Mesenchymal stem cell (in vitro differentiated cells and primary cell): ENCODE measurements around the gene RBM10.

Source experiments
- DNase-seq: peaks from one replicate; pipeline ENCODE4 v3.0.0-alpha.2; 2013
- H2AFZ ChIP-seq: one replicate; pipeline ENCODE4 v1.6.1; 2013; ENCODE audit warnings: low read depth, mild to moderate bottlenecking, control low read depth, inconsistent platforms, low read length, moderate library complexity
- H2AK5ac ChIP-seq: 2 replicates; pipeline ENCODE4 v1.6.1; 2013; ENCODE audit warnings: low read length, moderate library complexity, mild to moderate bottlenecking, inconsistent platforms; ENCODE audit not compliant: severe bottlenecking
- H2BK120ac ChIP-seq: one replicate; pipeline ENCODE4 v1.6.1; 2013; ENCODE audit warnings: low read depth, mild to moderate bottlenecking, inconsistent platforms, low read length, moderate library complexity
- H2BK12ac ChIP-seq, 2 experiments: one replicate each; pipeline ENCODE4 v1.6.1; 2013; ENCODE audit warnings: inconsistent platforms in 2 of 2, low read length in 2 of 2, mild to moderate bottlenecking in 2 of 2, moderate library complexity in 2 of 2, control low read depth in 1 of 2
- H2BK15ac ChIP-seq: one replicate; pipeline ENCODE4 v1.6.1; 2013; ENCODE audit warnings: mild to moderate bottlenecking, low read depth, inconsistent platforms; ENCODE audit not compliant: poor library complexity, severe bottlenecking
- H2BK5ac ChIP-seq: 2 replicates; pipeline ENCODE4 v1.6.1; 2013; ENCODE audit warnings: low read depth, mild to moderate bottlenecking, low read length, control low read depth, inconsistent platforms; ENCODE audit not compliant: poor library complexity, severe bottlenecking
- H3K14ac ChIP-seq, 2 experiments: one replicate each; pipeline ENCODE4 v1.6.1; 2013; ENCODE audit warnings: inconsistent platforms in 2 of 2, low read length in 2 of 2, control low read depth in 1 of 2, mild to moderate bottlenecking in 1 of 2, moderate library complexity in 1 of 2
- H3K18ac ChIP-seq, 2 experiments: one replicate each; pipeline ENCODE4 v1.6.1; 2013; ENCODE audit warnings: inconsistent platforms in 2 of 2, low read length in 2 of 2, control low read depth in 1 of 2, low read depth in 1 of 2, mild to moderate bottlenecking in 1 of 2
- H3K23ac ChIP-seq, 2 experiments: one replicate each; pipeline ENCODE4 v1.6.1; 2013; ENCODE audit warnings: inconsistent platforms in 2 of 2, low read length in 2 of 2, mild to moderate bottlenecking in 2 of 2, moderate library complexity in 2 of 2, control low read depth in 1 of 2
- H3K27ac ChIP-seq: 2 replicates; pipeline ENCODE4 v1.5.1; 2013; ENCODE audit warnings: mild to moderate bottlenecking, moderate library complexity, low read length, control low read depth, inconsistent platforms; ENCODE audit not compliant: poor library complexity, severe bottlenecking
- H3K27me3 ChIP-seq, 2 experiments: 2 replicates each; pipeline versions ENCODE4 v1.6.1 to v1.7.0; 2013; ENCODE audit warnings: low read length in 2 of 2, mild to moderate bottlenecking in 2 of 2, moderate library complexity in 2 of 2, control low read depth in 1 of 2, inconsistent platforms in 1 of 2; ENCODE audit not compliant: control insufficient read depth in 1 of 2, insufficient read depth in 1 of 2
- H3K36me3 ChIP-seq, 2 experiments: 2 replicates each; pipeline versions ENCODE4 v1.6.1 to v1.7.0; 2013; ENCODE audit warnings: low read length in 2 of 2, control low read depth in 1 of 2, inconsistent platforms in 1 of 2, low read depth in 1 of 2, mild to moderate bottlenecking in 1 of 2; ENCODE audit not compliant: insufficient read depth in 2 of 2, control insufficient read depth in 1 of 2
- H3K4ac ChIP-seq, 2 experiments: one replicate each; pipeline ENCODE4 v1.6.1; 2013; ENCODE audit warnings: inconsistent platforms in 2 of 2, low read length in 2 of 2, mild to moderate bottlenecking in 2 of 2, moderate library complexity in 2 of 2, control low read depth in 1 of 2, low read depth in 1 of 2
- H3K4me1 ChIP-seq: 2 replicates; pipeline ENCODE4 v1.6.1; 2013; ENCODE audit warnings: low read depth, low read length, control low read depth; ENCODE audit not compliant: control insufficient read depth, insufficient read depth
- H3K4me2 ChIP-seq: 2 replicates; pipeline ENCODE4 v1.6.1; 2013; ENCODE audit warnings: low read length, mild to moderate bottlenecking, inconsistent platforms; ENCODE audit not compliant: poor library complexity, severe bottlenecking
- H3K4me3 ChIP-seq, 2 experiments: 2 replicates each; pipeline versions ENCODE4 v1.5.1 to v1.7.0; 2013; ENCODE audit warnings: low read length in 2 of 2, mild to moderate bottlenecking in 2 of 2, control low read depth in 1 of 2, low read depth in 1 of 2; ENCODE audit not compliant: insufficient read depth in 1 of 2
- H3K79me1 ChIP-seq: replicated peaks from 2 replicates; pipeline ENCODE4 v1.6.1; 2013; ENCODE audit warnings: mild to moderate bottlenecking, control low read depth, low read length, inconsistent platforms; ENCODE audit not compliant: poor library complexity, severe bottlenecking
- H3K9ac ChIP-seq: 2 replicates; pipeline ENCODE4 v1.7.0; 2013; ENCODE audit warnings: mild to moderate bottlenecking, low read length, moderate library complexity
- H3K9me3 ChIP-seq: 2 replicates; pipeline ENCODE4 v1.7.0; 2013; ENCODE audit warnings: mild to moderate bottlenecking, low read length; ENCODE audit not compliant: control insufficient read depth
- H4K8ac ChIP-seq: one replicate; pipeline ENCODE4 v1.6.1; 2013; ENCODE audit warnings: inconsistent platforms, mild to moderate bottlenecking, low read length, moderate library complexity
- H4K91ac ChIP-seq: one replicate; pipeline ENCODE4 v1.6.1; 2013; ENCODE audit warnings: mild to moderate bottlenecking, low read length, inconsistent platforms
- WGBS: methylation state at CpG from one replicate; pipeline ENCODE4 v1.1.7; 2013; ENCODE audit warnings: mixed read lengths; 5-methylcytosine and 5-hydroxymethylcytosine counted together

The RBM10 gene

DNA sequence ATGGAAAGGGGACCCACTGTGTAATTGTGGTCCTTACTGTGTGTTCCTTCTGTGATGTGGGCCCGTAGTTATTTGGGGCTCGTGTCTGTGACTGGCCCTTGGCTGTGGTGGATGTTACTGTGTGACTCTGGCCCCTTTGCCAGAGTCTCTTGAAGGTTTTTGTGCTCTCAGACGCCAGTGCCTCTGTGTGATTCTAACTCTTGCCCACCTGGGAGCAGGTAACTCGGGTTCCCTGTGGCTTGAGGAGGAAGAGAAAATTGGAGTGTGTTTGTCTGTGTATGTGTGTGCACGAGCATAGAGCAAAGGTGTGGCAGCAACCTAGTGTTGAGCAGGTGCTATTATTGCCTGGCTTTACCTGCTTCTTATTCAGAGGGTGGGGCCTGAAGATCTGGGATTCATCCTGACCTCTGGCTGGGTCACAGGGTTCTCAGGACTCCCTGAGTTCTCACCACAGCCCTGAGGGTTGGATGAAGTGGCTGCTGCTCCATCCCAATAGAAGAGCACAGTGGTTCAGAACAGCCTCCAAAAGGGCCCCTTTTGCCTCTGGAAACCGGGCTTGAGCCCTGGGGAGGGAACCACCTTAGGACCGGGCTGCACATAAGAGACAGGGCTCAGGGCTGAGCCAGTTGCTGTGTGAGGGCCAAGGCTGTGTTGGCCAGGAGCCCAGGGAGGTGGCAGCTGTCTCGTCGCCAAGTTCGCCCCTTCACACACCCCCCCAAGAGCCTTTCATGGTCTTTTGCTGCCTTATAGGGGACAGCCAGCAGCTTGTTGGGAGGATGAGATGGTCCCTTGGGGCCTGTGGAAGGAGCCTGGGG lies 1.3 kb downstream of the RBM10 start:
- Histone ChIP-seq H4K91ac (no peak overlapping the region), H3K79me1 (no peaks in the 10 kb centered on the region), H3K27me3 (peaks cover 0 to 24% of the 10 kb centered on the region in 2 experiments), H2BK5ac (no peak overlapping the region), H3K36me3 (peaks cover 13 to 14% of the 10 kb centered on the region in 2 experiments), H2BK15ac (no peak overlapping the region), H3K18ac (no peak overlapping the region), H3K14ac (no peak overlapping the region), H3K4me1 (peaks cover 11% of the 10 kb centered on the region), H3K4me3 (peak overlapping the region; percentile 87 to 91), H3K4ac (no peak overlapping the region), H3K4me2 (peak overlapping the region; percentile 71), H4K8ac (no peak overlapping the region), H3K9ac (peak overlapping the region; percentile 92), H3K23ac (peak overlapping the region in 1 of 2 experiments; percentile 77), H2AK5ac (no peak overlapping the region), H3K27ac (no peak overlapping the region), H2BK120ac (no peak overlapping the region), H3K9me3 (no peaks in the 10 kb centered on the region), H2BK12ac (no peak overlapping the region), H2AFZ (no peak overlapping the region)
- no peak for DNase-seq
- 5% methylated on average over 6 of the region's 10 CpGs for WGBS

GRCh38 chrX:47146936-47147859 lies 2.2 kb downstream of the RBM10 start:
- Histone ChIP-seq H3K4ac (no peak overlapping the region), H2AK5ac (no peak overlapping the region), H4K91ac (no peak overlapping the region), H4K8ac (no peak overlapping the region), H3K4me2 (peak overlapping the region; percentile 54), H3K79me1 (no peaks in the 10 kb centered on the region), H3K9me3 (no peaks in the 10 kb centered on the region), H2AFZ (no peak overlapping the region), H3K4me1 (peaks cover 11% of the 10 kb centered on the region), H3K23ac (no peak overlapping the region), H3K4me3 (peak overlapping the region in 1 of 2 experiments; percentile 87), H3K14ac (no peak overlapping the region), H3K9ac (peak overlapping the region; percentile 92), H2BK120ac (no peak overlapping the region), H2BK5ac (no peak overlapping the region), H2BK15ac (no peak overlapping the region), H3K18ac (no peak overlapping the region), H3K27ac (no peak overlapping the region), H3K36me3 (peaks cover 9 to 12% of the 10 kb centered on the region in 2 experiments), H3K27me3 (peaks cover 0 to 19% of the 10 kb centered on the region in 2 experiments), H2BK12ac (no peak overlapping the region)
- 95% methylated on average over 11 of the region's 12 CpGs for WGBS
- DNase-seq, result no peak

DNA sequence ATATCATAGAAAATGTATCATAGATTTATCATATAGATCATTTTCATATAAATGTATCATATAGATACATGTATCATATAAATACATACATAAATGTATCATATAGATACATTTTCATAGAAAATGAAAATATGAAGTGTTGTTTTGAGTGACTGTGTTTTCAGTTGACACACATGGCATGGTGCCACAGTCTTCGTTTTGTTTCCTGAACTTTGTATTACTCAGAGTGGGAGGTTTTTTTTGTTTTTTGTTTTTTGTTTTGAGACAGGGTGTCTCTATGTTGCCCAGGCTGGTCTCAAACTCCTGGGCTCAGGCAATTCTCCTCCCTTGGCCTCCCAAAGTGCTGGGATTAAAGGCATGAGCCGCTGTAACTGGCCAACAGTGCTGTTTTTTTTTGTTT lies 3.9 kb downstream of the RBM10 start:
- 70% methylated on average over 1 of the region's 2 CpGs for WGBS
- no peak overlapping the region for H4K8ac ChIP-seq

GRCh38 chrX:47151435-47151834 lies 6.4 kb downstream of the RBM10 start:
- H3K9me3 ChIP-seq, result no peaks in the 10 kb centered on the region
- no peak overlapping the region for H3K27ac ChIP-seq
- no peak overlapping the region for H3K4me3 ChIP-seq
- H3K23ac ChIP-seq, result no peak overlapping the region
- peaks cover 11 to 18% of the 10 kb centered on the region in 2 experiments for H3K36me3 ChIP-seq
- H4K8ac ChIP-seq, result no peak overlapping the region
- H3K4ac ChIP-seq, result no peak overlapping the region
- H3K4me1 ChIP-seq, result peaks cover 11% of the 10 kb centered on the region
- no peaks in the 10 kb centered on the region for H3K79me1 ChIP-seq
- no peak for DNase-seq
- no peak overlapping the region for H3K14ac ChIP-seq
- no peak overlapping the region for H3K18ac ChIP-seq
- H3K27me3 ChIP-seq, result peaks cover 0 to 20% of the 10 kb centered on the region in 2 experiments
- H3K4me2 ChIP-seq, result no peak overlapping the region
- no peak overlapping the region for H2AK5ac ChIP-seq
- H2BK120ac ChIP-seq, result no peak overlapping the region
- H2AFZ ChIP-seq, result no peak overlapping the region
- no peak overlapping the region for H2BK5ac ChIP-seq
- H2BK15ac ChIP-seq, result no peak overlapping the region
- no peak overlapping the region for H3K9ac ChIP-seq
- H4K91ac ChIP-seq, result no peak overlapping the region
- H2BK12ac ChIP-seq, result no peak overlapping the region

More for the DNA sequence above, 3.9 kb downstream of the RBM10 start:
- Histone ChIP-seq H2BK12ac (no peak overlapping the region), H3K4me2 (no peak overlapping the region), H3K14ac (no peak overlapping the region), H2AK5ac (no peak overlapping the region), H3K4me3 (no peak overlapping the region), H2BK15ac (no peak overlapping the region), H4K91ac (no peak overlapping the region), H3K27me3 (peaks cover 0 to 18% of the 10 kb centered on the region in 2 experiments), H3K4ac (no peak overlapping the region), H3K9me3 (no peaks in the 10 kb centered on the region), H2AFZ (no peak overlapping the region), H3K18ac (no peak overlapping the region), H3K36me3 (peaks cover 10 to 11% of the 10 kb centered on the region in 2 experiments), H2BK5ac (no peak overlapping the region), H3K23ac (no peak overlapping the region), H3K27ac (no peak overlapping the region), H3K79me1 (no peaks in the 10 kb centered on the region), H3K9ac (peak overlapping the region; percentile 32), H3K4me1 (peaks cover 11% of the 10 kb centered on the region), H2BK120ac (no peak overlapping the region)
- DNase-seq, result no peak
